Erythroblast (primary cell): Measurements from ENCODE around the gene ZNF165.

Experiments
- GATA1 ChIP-seq: IDR thresholded peaks from 2 replicates; pipeline ENCODE4 v1.6.1; 2011; ENCODE audit warnings: low read depth, mild to moderate bottlenecking, control low read depth, low read length, moderate library complexity
- POLR2A ChIP-seq: IDR thresholded peaks from 2 replicates; pipeline ENCODE4 v1.6.1; 2011; ENCODE audit warnings: mild to moderate bottlenecking, low read length

- no peak for TF ChIP-seq POLR2A
- no peak for TF ChIP-seq GATA1
These were observed 37.1 kb downstream of the ZNF165 start for GRCh38 chr6:28117386-28118050.
